Activated T-helper 2 cell treated with anti-CD3 and anti-CD28 coated beads, Interferon-gamma antibody, Interleukin-2, Interleukin-4, amounts not matched to agents 10 μg/mL and 5 μg/mL and 100 μg/mL, durations not matched to agents 14 hours and 24 hours and 36 hours (primary cell): ENCODE results near the gene NCAPG2. TPM values are rescaled to one million over a fixed set of nuclear protein-coding genes. Genes with fewer than 3 reads are reported as not detected.

Source experiments
- DNase-seq: peaks from one replicate; pipeline ENCODE4 v3.0.0; 2021; ENCODE audit warnings: low spot score
- H3K27ac Mint-ChIP-seq: one replicate; pipeline ENCODE4 v1.8.0; 2021; ENCODE audit warnings: mixed read lengths
- H3K27me3 Mint-ChIP-seq: one replicate; pipeline ENCODE4 v1.8.0; 2021; ENCODE audit warnings: low read depth, mixed read lengths
- H3K36me3 Mint-ChIP-seq: one replicate; pipeline ENCODE4 v1.8.0; 2021; ENCODE audit warnings: low read depth, mixed read lengths
- H3K4me1 Mint-ChIP-seq: one replicate; pipeline ENCODE4 v1.8.0; 2021; ENCODE audit warnings: low read depth, mixed read lengths
- H3K4me3 Mint-ChIP-seq: one replicate; pipeline ENCODE4 v1.8.0; 2021; ENCODE audit warnings: low read depth, mild to moderate bottlenecking, moderate library complexity, mixed read lengths
- H3K9me3 Mint-ChIP-seq: one replicate; pipeline ENCODE4 v1.8.0; 2021; ENCODE audit warnings: mixed read lengths
- intact Hi-C: fragments of 100-400 bp; cut with micrococcal nuclease; formaldehyde crosslinking; loops from one replicate; pipeline ENCODE4 v1.15.1; 2023
- total RNA-seq: library from RNA; stranded (reverse); gene quantifications from 2 replicates; pipeline ENCODE4 v1.2.3, GENCODE V29; 2022

Gene NCAPG2
- total RNA-seq, 1 donor from 2014 or later, result 94.7 TPM

DNA sequence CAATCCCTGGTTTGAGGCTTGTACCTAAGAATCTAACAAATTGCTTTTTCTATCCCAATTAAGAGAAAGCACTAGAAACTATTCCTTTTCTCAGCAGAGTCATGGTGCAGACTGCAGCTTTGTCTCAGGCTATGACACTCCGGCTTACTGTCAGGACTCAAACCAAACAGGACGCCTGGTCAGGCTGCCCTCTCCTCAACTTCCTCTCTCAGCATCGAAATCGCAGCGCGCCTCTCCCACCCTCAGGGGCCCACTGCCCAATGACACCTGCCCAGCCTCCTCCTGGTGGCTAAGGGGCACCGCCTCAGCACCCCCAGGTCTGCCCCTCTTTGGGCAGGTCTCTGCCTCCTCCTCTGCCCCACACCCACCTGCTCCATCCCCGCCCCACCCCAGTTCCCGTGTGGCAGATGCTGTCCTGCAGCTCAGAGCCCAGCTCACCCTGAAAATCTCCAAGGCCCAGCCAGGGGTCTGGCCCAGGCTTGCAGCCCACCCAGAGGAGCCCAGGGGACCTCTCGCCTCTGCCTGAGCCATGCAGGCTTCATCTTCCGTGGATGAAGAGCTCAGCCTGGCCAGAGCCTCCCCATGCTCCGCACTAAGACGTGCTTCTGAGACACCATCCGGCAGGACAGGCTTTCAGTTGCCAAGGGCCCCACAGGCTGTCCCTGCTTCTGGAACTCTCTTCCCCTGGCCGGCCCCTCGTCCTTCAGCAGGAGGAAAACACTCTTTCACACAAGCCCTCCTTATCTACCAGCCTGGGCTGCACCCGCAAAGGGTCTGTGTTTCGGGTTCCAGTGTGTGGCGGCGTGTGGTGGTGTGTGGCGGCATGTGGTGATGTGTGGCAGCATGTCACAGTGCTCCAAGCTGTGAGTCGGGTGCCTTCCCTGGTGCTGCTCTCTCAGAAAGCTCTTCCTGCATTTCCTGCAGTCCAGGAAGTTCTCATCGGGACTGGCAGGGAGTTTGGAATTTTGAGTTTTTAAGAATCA lies 100.5 kb downstream of the NCAPG2 start:
- H3K36me3 Mint-ChIP-seq, result peaks cover 12% of the 10 kb centered on the region
- H3K4me3 Mint-ChIP-seq, result no peak overlapping the region
- H3K27ac Mint-ChIP-seq, result no peak overlapping the region
- DNase-seq, result no peak
- no peaks in the 10 kb centered on the region for H3K9me3 Mint-ChIP-seq
- H3K4me1 Mint-ChIP-seq, result no peaks in the 10 kb centered on the region
- intact Hi-C loops, result no loop called here
- no peaks in the 10 kb centered on the region for H3K27me3 Mint-ChIP-seq

DNA sequence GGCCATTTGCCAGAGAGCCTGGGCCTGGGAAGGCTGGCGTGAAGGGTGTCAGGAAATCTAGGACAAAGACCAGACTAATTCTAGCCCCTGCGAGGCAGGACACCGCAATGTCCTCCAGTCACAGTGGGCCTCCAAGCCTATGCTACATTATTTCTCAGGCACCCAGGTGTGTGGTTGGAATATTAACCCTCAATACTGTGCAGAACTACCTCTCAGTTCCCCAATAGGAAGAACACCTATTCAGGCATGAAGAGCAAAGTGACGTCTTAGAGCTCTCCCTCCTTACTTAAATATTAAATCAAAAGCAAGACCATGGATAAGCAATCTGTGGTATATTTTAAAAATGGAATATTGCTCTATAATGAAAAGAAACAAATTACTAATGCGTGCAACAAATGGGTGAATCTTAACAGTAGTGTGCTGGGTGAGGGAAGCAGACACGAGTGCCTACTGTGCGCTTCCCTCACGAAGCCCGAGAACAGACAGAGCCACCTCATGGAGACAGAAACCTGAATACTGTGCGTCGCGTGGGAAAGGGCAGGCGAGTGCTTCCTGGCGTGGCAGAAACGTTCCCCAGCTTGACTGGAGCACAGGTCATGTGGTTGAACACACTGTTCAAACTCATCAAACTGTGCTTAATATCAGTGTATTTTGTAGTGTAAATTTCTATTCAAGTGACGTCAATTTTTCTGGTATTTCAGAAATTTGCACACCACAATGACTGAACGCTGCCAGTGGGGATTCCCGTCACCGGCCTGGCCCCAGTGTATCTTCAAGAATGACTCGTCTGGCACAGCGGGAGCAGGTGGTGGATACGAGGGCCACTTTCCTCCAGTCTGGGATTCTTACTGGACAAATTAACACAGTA lies 101.5 kb downstream of the NCAPG2 start:
- no peak overlapping the region for H3K27ac Mint-ChIP-seq
- H3K4me3 Mint-ChIP-seq, result no peak overlapping the region
- no peaks in the 10 kb centered on the region for H3K9me3 Mint-ChIP-seq
- H3K27me3 Mint-ChIP-seq, result no peaks in the 10 kb centered on the region
- H3K36me3 Mint-ChIP-seq, result peaks cover 11% of the 10 kb centered on the region
- intact Hi-C loops, result no loop called here
- DNase-seq, result no peak
- H3K4me1 Mint-ChIP-seq, result no peaks in the 10 kb centered on the region

GRCh38 chr7:158602041-158602440 lies 102.6 kb downstream of the NCAPG2 start:
- Mint-ChIP-seq H3K4me3 (no peak overlapping the region), H3K27ac (no peak overlapping the region), H3K27me3 (no peaks in the 10 kb centered on the region), H3K36me3 (peaks cover 11% of the 10 kb centered on the region), H3K4me1 (no peaks in the 10 kb centered on the region), H3K9me3 (no peaks in the 10 kb centered on the region)
- intact Hi-C loops, result no loop called here
- no peak for DNase-seq

GRCh38 chr7:158601090-158601489 lies 103.5 kb downstream of the NCAPG2 start:
- no peak for DNase-seq
- H3K27me3 Mint-ChIP-seq, result no peaks in the 10 kb centered on the region
- peaks cover 6% of the 10 kb centered on the region for H3K36me3 Mint-ChIP-seq
- H3K4me3 Mint-ChIP-seq, result no peak overlapping the region
- peaks cover 3% of the 10 kb centered on the region for H3K9me3 Mint-ChIP-seq
- intact Hi-C loops, result no loop called here
- H3K27ac Mint-ChIP-seq, result no peak overlapping the region
- no peaks in the 10 kb centered on the region for H3K4me1 Mint-ChIP-seq

DNA sequence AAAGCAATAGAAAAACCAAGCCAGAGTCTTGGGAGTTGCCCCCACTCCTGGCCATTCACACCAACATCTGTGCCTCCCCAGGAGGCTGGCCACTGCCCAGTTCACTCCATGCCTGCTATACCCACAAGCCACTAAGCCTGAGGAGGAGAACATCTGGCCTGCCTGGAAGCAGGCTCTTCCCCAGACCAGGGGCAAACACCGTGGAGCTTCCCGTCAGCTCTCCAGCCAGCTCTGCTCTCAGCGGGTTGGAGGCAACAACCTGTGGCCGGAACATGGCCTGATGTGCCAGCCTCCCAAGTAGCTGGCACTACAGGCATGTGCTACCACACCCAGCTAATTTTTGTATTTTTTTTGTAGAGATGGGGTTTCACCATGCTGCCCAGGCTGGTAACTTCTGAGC lies 107.9 kb downstream of the NCAPG2 start:
- DNase-seq, result no peak
- Mint-ChIP-seq H3K36me3 (peaks cover 6% of the 10 kb centered on the region), H3K27ac (no peak overlapping the region), H3K27me3 (no peaks in the 10 kb centered on the region), H3K4me1 (no peaks in the 10 kb centered on the region), H3K9me3 (peaks cover 10% of the 10 kb centered on the region), H3K4me3 (no peak overlapping the region)
- intact Hi-C loops, result no loop called here

- Mint-ChIP-seq H3K4me1 (no peaks in the 10 kb centered on the region), H3K9me3 (peaks cover 10% of the 10 kb centered on the region), H3K36me3 (peaks cover 6% of the 10 kb centered on the region), H3K4me3 (no peak overlapping the region), H3K27me3 (no peaks in the 10 kb centered on the region), H3K27ac (no peak overlapping the region)
- DNase-seq, result no peak
- intact Hi-C loops, result no loop called here
Observed at GRCh38 chr7:158596309-158596708, 108.3 kb downstream of the NCAPG2 start.

DNA sequence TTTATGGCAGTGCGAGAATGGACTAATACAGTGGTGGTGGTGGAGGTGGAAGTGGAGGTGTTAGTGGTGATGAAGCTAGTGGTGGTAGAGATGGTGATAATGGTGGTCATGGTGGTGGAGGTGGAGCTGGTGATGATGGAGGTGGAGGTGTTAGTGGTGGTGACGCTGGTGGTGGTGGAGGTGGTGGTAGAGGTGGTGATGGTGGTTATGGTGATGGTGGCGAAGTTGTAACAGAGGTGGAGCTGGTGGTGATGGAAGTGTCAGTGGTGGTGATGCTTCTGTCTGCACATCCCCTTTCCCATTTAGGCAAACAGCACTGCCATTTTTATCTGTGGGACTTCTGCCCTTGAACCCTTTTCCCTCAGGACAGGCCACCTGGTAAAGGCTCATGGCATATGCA lies 109.5 kb downstream of the NCAPG2 start:
- H3K36me3 Mint-ChIP-seq, result no peaks in the 10 kb centered on the region
- no peak for DNase-seq
- intact Hi-C loops, result no loop called here
- peaks cover 10% of the 10 kb centered on the region for H3K9me3 Mint-ChIP-seq
- H3K27me3 Mint-ChIP-seq, result no peaks in the 10 kb centered on the region
- no peak overlapping the region for H3K4me3 Mint-ChIP-seq
- H3K27ac Mint-ChIP-seq, result no peak overlapping the region
- no peaks in the 10 kb centered on the region for H3K4me1 Mint-ChIP-seq

- H3K27me3 Mint-ChIP-seq, result peaks cover 12% of the 10 kb centered on the region
Observed at GRCh38 chr7:158592541-158592940, 112.1 kb downstream of the NCAPG2 start.

DNA sequence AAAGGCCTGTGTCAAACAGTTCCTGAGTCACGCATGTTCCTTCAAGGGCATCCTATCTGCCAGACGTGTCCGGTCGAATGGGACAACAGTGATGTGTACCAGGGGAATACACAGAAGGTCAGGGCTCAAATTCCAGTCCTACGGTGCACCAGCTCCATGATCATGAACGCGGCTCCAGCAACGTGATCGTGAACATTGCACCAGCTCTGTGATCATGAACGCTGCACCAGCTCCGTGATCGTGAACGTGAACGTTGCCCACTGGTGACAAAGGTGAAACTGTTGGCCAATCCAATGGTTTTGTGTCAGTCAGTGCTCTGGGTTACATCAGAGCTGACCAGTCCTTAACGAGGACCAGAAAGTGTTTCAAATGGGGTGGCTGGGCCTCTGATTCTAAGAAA lies 112.7 kb downstream of the NCAPG2 start:
- Mint-ChIP-seq H3K9me3 (peaks cover 10% of the 10 kb centered on the region), H3K4me1 (no peaks in the 10 kb centered on the region), H3K4me3 (no peak overlapping the region), H3K27ac (no peak overlapping the region), H3K27me3 (peaks cover 12% of the 10 kb centered on the region), H3K36me3 (no peaks in the 10 kb centered on the region)
- DNase-seq, result no peak
- intact Hi-C loops, result no loop called here

More at GRCh38 chr7:158592541-158592940, 112.1 kb downstream of the NCAPG2 start:
- Mint-ChIP-seq H3K27ac (no peak overlapping the region), H3K36me3 (no peaks in the 10 kb centered on the region), H3K4me3 (no peak overlapping the region), H3K4me1 (no peaks in the 10 kb centered on the region), H3K9me3 (peaks cover 10% of the 10 kb centered on the region)
- intact Hi-C loops, result no loop called here
- no peak for DNase-seq

DNA sequence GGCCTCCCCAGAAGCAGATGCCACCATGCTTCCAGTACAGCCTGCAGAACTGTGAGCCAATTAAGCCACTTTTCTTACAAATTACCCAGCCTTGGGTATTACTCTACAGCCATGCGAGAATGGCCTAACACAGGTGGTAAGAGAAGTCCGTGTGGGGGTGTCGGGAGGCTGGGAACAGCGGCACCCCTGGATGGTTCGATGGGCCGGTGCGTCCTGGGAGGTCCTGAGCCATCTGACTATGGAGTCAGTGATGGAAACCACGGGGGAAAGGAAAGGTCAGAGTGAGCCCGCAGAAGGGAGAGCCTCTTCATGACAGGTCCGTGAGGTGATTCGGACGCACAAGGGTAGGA lies 114.4 kb downstream of the NCAPG2 start:
- H3K27me3 Mint-ChIP-seq, result peaks cover 22% of the 10 kb centered on the region
- H3K27ac Mint-ChIP-seq, result no peak overlapping the region
- no peak for DNase-seq
- no peaks in the 10 kb centered on the region for H3K4me1 Mint-ChIP-seq
- no peak overlapping the region for H3K4me3 Mint-ChIP-seq
- H3K9me3 Mint-ChIP-seq, result peaks cover 4% of the 10 kb centered on the region
- intact Hi-C loops, result no loop called here
- H3K36me3 Mint-ChIP-seq, result no peaks in the 10 kb centered on the region

GRCh38 chr7:158589653-158590052 lies 115.0 kb downstream of the NCAPG2 start:
- Mint-ChIP-seq H3K27me3 (peaks cover 24% of the 10 kb centered on the region), H3K36me3 (no peaks in the 10 kb centered on the region), H3K4me3 (no peak overlapping the region), H3K4me1 (no peaks in the 10 kb centered on the region), H3K27ac (no peak overlapping the region), H3K9me3 (peaks cover 4% of the 10 kb centered on the region)
- no peak for DNase-seq
- intact Hi-C loops, result no loop called here

DNA sequence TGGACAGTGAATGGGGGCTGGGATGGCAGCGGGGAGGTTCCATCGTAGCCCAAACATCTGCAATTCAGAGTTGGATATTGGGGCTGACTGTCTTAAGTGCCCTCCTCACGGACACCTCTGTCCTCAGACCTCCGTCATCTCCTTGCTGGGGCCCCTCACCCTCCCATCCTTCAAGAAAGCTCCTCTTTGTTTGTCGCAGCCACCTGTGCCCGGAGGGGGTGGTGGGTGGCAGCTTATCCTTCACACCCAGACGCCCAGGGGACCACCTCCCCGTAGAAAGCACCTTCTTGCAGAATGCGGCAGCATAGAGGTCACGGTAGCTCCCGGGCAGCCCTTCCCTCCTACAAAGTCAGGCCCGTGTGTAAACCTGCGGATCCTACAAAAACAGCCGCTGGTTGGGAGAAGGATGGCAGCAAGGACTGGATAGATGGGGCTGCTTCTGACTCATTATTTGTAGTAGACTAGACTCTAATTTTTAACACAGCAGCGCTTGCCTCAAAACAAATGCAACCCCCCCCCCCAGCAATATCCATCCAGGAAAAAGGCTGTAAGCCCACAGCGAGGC lies 115.6 kb downstream of the NCAPG2 start:
- Mint-ChIP-seq H3K4me3 (no peak overlapping the region), H3K36me3 (no peaks in the 10 kb centered on the region), H3K27me3 (peaks cover 24% of the 10 kb centered on the region), H3K9me3 (peaks cover 4% of the 10 kb centered on the region), H3K4me1 (no peaks in the 10 kb centered on the region), H3K27ac (no peak overlapping the region)
- DNase-seq, result no peak
- intact Hi-C loops, result no loop called here
